ENCODE results near the gene FEM1A. TPM values are rescaled to one million over a fixed set of nuclear protein-coding genes. Genes with fewer than 3 reads are reported as not detected.

The FEM1A gene
- polyA plus RNA-seq, 1 of the 3 experiments (the other 2 are of a cell fraction): 4.8 TPM

DNA sequence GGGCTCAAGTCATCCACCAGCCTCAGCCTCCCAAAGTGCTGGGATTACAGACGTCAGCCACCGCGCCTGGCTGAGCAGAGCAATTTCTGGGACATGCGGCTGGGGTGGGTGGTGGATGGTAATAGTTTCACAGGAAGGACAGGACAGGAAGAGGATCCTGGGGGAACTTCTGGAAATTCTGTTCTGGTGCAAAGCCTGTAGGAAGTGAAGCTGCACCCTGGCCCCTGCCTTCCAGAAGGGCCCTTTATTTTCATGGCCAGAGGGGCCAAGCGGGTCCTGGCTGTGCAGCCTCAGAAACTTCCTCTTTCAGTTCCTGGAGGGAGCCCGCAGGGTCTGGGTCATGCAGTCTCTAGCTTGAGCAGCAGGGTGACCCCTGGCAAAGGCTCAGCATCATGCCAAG lies 15.7 kb downstream of the FEM1A start (continued):
- no peak for TF ChIP-seq GATA2 (CRISPR knock-in tag; IDR thresholded peaks at IDR 0.05)
- no peak for TF ChIP-seq RXRA (IDR thresholded peaks at IDR 0.05; ENCODE audit: borderline replicate concordance, low read depth)

DNA sequence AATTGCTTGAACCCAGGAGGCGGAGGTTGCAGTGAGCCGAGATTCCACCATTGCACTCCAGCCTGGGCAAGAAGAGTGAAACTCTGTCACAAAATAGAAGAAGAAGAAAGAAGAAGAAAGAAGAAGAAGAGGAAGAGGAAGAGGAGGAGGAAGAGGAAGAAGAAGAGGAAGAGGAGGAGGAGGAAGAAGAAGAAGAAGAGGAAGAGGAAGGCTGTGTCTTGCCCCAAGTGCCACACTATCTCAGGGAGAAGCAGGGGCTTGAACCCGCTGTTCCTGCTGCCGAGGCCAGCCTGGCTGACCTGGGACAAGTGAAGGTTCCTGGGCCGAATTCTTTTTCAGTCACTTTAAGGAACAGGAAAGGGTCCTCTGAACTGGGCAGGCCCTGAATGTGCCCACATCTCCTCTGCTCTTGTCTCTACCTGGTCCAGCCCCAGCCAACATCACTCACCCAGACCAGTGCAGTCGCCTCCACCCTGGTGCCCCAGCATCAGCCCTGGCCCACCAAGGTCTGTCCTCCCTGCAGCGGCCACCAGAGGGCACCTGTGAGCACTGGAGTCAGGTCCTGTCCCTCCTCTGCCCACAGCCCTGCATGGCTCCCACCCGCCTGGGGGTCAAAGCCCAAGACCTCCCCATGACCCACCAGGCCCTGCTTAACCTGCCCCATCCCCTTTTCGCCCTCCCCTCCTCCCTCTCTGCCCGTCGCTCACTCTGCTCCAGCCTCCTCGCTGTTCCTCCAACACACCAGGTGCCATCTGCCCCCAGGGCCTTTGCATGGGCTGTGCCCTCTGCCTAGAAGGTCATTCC lies 20.0 kb downstream of the FEM1A start:
- peaks cover 3 to 7% of the 10 kb centered on the region in 2 experiments; a peak in 2 of 4 replicates for H3K4me1 ChIP-seq (ENCODE audit: control insufficient read depth in 1 of 2, insufficient read depth in 2 of 2, low read depth in 1 of 2, low read length in 1 of 2)
- no peaks in the 10 kb centered on the region for H3K27me3 ChIP-seq (ENCODE audit: insufficient read depth)
- TF ChIP-seq TAF1 (IDR thresholded peaks at IDR 0.05; ENCODE audit: borderline replicate concordance, low read depth, low read length): no peak
- TF ChIP-seq EP300 (IDR thresholded peaks at IDR 0.05; ENCODE audit: borderline replicate concordance in 1 of 2, low read depth in 1 of 2, low read length in 1 of 2): no peak
- peak; percentile 66 for TF ChIP-seq SMC3 (IDR thresholded peaks at IDR 0.05; ENCODE audit: low read depth, low read length)
- no peak for TF ChIP-seq RFX5 (IDR thresholded peaks at IDR 0.05; ENCODE audit: low read length)
- TF ChIP-seq RAD21 (IDR thresholded peaks at IDR 0.05; ENCODE audit: low read length): peak; percentile 53
- TF ChIP-seq, protein P1, sequence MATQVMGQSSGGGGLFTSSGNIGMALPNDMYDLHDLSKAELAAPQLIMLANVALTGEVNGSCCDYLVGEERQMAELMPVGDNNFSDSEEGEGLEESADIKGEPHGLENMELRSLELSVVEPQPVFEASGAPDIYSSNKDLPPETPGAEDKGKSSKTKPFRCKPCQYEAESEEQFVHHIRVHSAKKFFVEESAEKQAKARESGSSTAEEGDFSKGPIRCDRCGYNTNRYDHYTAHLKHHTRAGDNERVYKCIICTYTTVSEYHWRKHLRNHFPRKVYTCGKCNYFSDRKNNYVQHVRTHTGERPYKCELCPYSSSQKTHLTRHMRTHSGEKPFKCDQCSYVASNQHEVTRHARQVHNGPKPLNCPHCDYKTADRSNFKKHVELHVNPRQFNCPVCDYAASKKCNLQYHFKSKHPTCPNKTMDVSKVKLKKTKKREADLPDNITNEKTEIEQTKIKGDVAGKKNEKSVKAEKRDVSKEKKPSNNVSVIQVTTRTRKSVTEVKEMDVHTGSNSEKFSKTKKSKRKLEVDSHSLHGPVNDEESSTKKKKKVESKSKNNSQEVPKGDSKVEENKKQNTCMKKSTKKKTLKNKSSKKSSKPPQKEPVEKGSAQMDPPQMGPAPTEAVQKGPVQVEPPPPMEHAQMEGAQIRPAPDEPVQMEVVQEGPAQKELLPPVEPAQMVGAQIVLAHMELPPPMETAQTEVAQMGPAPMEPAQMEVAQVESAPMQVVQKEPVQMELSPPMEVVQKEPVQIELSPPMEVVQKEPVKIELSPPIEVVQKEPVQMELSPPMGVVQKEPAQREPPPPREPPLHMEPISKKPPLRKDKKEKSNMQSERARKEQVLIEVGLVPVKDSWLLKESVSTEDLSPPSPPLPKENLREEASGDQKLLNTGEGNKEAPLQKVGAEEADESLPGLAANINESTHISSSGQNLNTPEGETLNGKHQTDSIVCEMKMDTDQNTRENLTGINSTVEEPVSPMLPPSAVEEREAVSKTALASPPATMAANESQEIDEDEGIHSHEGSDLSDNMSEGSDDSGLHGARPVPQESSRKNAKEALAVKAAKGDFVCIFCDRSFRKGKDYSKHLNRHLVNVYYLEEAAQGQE (IDR thresholded peaks at IDR 0.05; ENCODE audit: low read depth, low read length): 0 out of 2 replicates have a peak, but pooled peaks have one; percentile 9
- TF ChIP-seq, protein P2, sequence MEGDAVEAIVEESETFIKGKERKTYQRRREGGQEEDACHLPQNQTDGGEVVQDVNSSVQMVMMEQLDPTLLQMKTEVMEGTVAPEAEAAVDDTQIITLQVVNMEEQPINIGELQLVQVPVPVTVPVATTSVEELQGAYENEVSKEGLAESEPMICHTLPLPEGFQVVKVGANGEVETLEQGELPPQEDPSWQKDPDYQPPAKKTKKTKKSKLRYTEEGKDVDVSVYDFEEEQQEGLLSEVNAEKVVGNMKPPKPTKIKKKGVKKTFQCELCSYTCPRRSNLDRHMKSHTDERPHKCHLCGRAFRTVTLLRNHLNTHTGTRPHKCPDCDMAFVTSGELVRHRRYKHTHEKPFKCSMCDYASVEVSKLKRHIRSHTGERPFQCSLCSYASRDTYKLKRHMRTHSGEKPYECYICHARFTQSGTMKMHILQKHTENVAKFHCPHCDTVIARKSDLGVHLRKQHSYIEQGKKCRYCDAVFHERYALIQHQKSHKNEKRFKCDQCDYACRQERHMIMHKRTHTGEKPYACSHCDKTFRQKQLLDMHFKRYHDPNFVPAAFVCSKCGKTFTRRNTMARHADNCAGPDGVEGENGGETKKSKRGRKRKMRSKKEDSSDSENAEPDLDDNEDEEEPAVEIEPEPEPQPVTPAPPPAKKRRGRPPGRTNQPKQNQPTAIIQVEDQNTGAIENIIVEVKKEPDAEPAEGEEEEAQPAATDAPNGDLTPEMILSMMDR (IDR thresholded peaks at IDR 0.05): peak; percentile 80
- ChIA-PET CTCF (interaction anchor here (0.5 to 13.0 kb wide), 15 partner anchors 12 to 523 kb away, joined by 3 to 409 read pairs (median 4); partner anchors contain the start of gene FEM1A), POLR2A (no interaction called here)
- H3K79me2 ChIP-seq (ENCODE audit: insufficient read depth): no peaks in the 10 kb centered on the region
- H2AFZ ChIP-seq (ENCODE audit: low read depth): no peak overlapping the region
- no peak overlapping the region for H3K4me2 ChIP-seq
- H3K27ac ChIP-seq (ENCODE audit: low read depth in 2 of 2, low read length in 1 of 2): peak overlapping the region in 1 of 2 experiments; percentile 99; a peak in 2 of 4 replicates
- H3K36me3 ChIP-seq (replicated peaks in 1 of 2; ENCODE audit: control insufficient read depth in 1 of 2, insufficient read depth in 2 of 2, low read length in 1 of 2): peaks cover 2 to 4% of the 10 kb centered on the region in 2 experiments
- no peaks in the 10 kb centered on the region for H4K20me1 ChIP-seq (ENCODE audit: insufficient read depth)
- peak; percentile 82 for DNase-seq
- H3K9me3 ChIP-seq: no peaks in the 10 kb centered on the region
- no peak overlapping the region; a peak in 1 of 4 replicates for H3K4me3 ChIP-seq (ENCODE audit: low read depth in 2 of 2, low read length in 1 of 2)
- no peaks in the 10 kb centered on the region for H3K9me2 ChIP-seq
- H3F3A ChIP-seq (replicated peaks; ENCODE audit: insufficient read depth): peaks cover 43% of the 10 kb centered on the region
- H3K9ac ChIP-seq: no peak overlapping the region
- WGBS (ENCODE audit: low lambda C conversion rate): 73% methylated on average over 12 of the region's 12 CpGs

All from SK-N-SH (cell line).